ENCODE data around the gene JMY. TPM values are rescaled to one million over a fixed set of nuclear protein-coding genes. Genes with fewer than 3 reads are reported as not detected.

Gene JMY
- total RNA-seq, 1 donor, result 30.8 TPM

GRCh38 chr5:79236970-79237739 lies 1.2 kb downstream of the JMY start:
- H3K27ac ChIP-seq (ENCODE audit: low read depth, low read length), result peak overlapping the region; percentile 37

GRCh38 chr5:79237740-79238560 lies 2.0 kb downstream of the JMY start:
- no peaks in the 10 kb centered on the region for H3K36me3 ChIP-seq (ENCODE audit: insufficient read depth, low read length)
- DNase-seq (ENCODE audit: insufficient read length, low spot score, missing footprints), result peak; percentile 44
- peaks cover 27% of the 10 kb centered on the region for H4K20me1 ChIP-seq (ENCODE audit: insufficient read depth, low read length)
- peak overlapping the region; percentile 99 for H3K4me2 ChIP-seq (ENCODE audit: insufficient read depth, low read length)
- H3K9me3 ChIP-seq (ENCODE audit: low read depth, low read length), result no peaks in the 10 kb centered on the region
- peaks cover 18% of the 10 kb centered on the region for H3K4me1 ChIP-seq (ENCODE audit: insufficient read depth, low read length)
- no peaks in the 10 kb centered on the region for H3K27me3 ChIP-seq (ENCODE audit: insufficient read depth, low read length)
- H2AFZ ChIP-seq (ENCODE audit: low read length), result peak overlapping the region; percentile 83
- no peak for TF ChIP-seq CTCF (IDR thresholded peaks at IDR 0.05; ENCODE audit: extremely low read depth, low read depth, low read length)
- H3K79me2 ChIP-seq (ENCODE audit: insufficient read depth, low read length), result peaks cover 31% of the 10 kb centered on the region
- H3K27ac ChIP-seq (ENCODE audit: low read depth, low read length), result no peak overlapping the region
- peak overlapping the region; percentile 94 for H3K4me3 ChIP-seq (ENCODE audit: insufficient read depth, low read length)

More at GRCh38 chr5:79236970-79237739, 1.2 kb downstream of the JMY start:
- peaks cover 23% of the 10 kb centered on the region for H4K20me1 ChIP-seq (ENCODE audit: insufficient read depth, low read length)
- H3K4me1 ChIP-seq (ENCODE audit: insufficient read depth, low read length), result peaks cover 18% of the 10 kb centered on the region
- no peak for TF ChIP-seq CTCF (IDR thresholded peaks at IDR 0.05; ENCODE audit: extremely low read depth, low read depth, low read length)
- peak overlapping the region; percentile 83 for H2AFZ ChIP-seq (ENCODE audit: low read length)
- peak; percentile 95 for DNase-seq (ENCODE audit: insufficient read length, low spot score, missing footprints)
- H3K4me2 ChIP-seq (ENCODE audit: insufficient read depth, low read length), result peak overlapping the region; percentile 99
- H3K9me3 ChIP-seq (ENCODE audit: low read depth, low read length), result no peaks in the 10 kb centered on the region
- no peaks in the 10 kb centered on the region for H3K27me3 ChIP-seq (ENCODE audit: insufficient read depth, low read length)
- peaks cover 25% of the 10 kb centered on the region for H3K79me2 ChIP-seq (ENCODE audit: insufficient read depth, low read length)
- peak overlapping the region; percentile 94 for H3K4me3 ChIP-seq (ENCODE audit: insufficient read depth, low read length)
- no peaks in the 10 kb centered on the region for H3K36me3 ChIP-seq (ENCODE audit: insufficient read depth, low read length)

- H3K36me3 ChIP-seq (ENCODE audit: insufficient read depth, low read length), result no peaks in the 10 kb centered on the region
- H2AFZ ChIP-seq (ENCODE audit: low read length), result no peak overlapping the region
- peaks cover 35% of the 10 kb centered on the region for H4K20me1 ChIP-seq (ENCODE audit: insufficient read depth, low read length)
- H3K27me3 ChIP-seq (ENCODE audit: insufficient read depth, low read length), result no peaks in the 10 kb centered on the region
- H3K27ac ChIP-seq (ENCODE audit: low read depth, low read length), result no peak overlapping the region
- no peak overlapping the region for H3K4me3 ChIP-seq (ENCODE audit: insufficient read depth, low read length)
- no peak overlapping the region for H3K4me2 ChIP-seq (ENCODE audit: insufficient read depth, low read length)
- H3K4me1 ChIP-seq (ENCODE audit: insufficient read depth, low read length), result peaks cover 12% of the 10 kb centered on the region
- no peak for TF ChIP-seq CTCF (IDR thresholded peaks at IDR 0.05; ENCODE audit: extremely low read depth, low read depth, low read length)
- no peaks in the 10 kb centered on the region for H3K9me3 ChIP-seq (ENCODE audit: low read depth, low read length)
- H3K79me2 ChIP-seq (ENCODE audit: insufficient read depth, low read length), result peaks cover 42% of the 10 kb centered on the region
- DNase-seq (ENCODE audit: insufficient read length, low spot score, missing footprints), result no peak
These were observed 4.6 kb downstream of the JMY start for GRCh38 chr5:79240561-79240960.

- peaks cover 12% of the 10 kb centered on the region for H3K4me1 ChIP-seq (ENCODE audit: insufficient read depth, low read length)
- H3K9me3 ChIP-seq (ENCODE audit: low read depth, low read length), result no peaks in the 10 kb centered on the region
- H4K20me1 ChIP-seq (ENCODE audit: insufficient read depth, low read length), result peaks cover 38% of the 10 kb centered on the region
- no peak overlapping the region for H2AFZ ChIP-seq (ENCODE audit: low read length)
- no peaks in the 10 kb centered on the region for H3K27me3 ChIP-seq (ENCODE audit: insufficient read depth, low read length)
- no peak overlapping the region for H3K4me3 ChIP-seq (ENCODE audit: insufficient read depth, low read length)
- H3K27ac ChIP-seq (ENCODE audit: low read depth, low read length), result no peak overlapping the region
- no peak overlapping the region for H3K4me2 ChIP-seq (ENCODE audit: insufficient read depth, low read length)
- H3K36me3 ChIP-seq (ENCODE audit: insufficient read depth, low read length), result no peaks in the 10 kb centered on the region
- peaks cover 42% of the 10 kb centered on the region for H3K79me2 ChIP-seq (ENCODE audit: insufficient read depth, low read length)
- TF ChIP-seq CTCF (IDR thresholded peaks at IDR 0.05; ENCODE audit: extremely low read depth, low read depth, low read length), result no peak
- DNase-seq (ENCODE audit: insufficient read length, low spot score, missing footprints), result no peak
These were observed 5.6 kb downstream of the JMY start for GRCh38 chr5:79241535-79241979.
